ENCODE data around the gene CCBE1.

The CCBE1 gene

DNA sequence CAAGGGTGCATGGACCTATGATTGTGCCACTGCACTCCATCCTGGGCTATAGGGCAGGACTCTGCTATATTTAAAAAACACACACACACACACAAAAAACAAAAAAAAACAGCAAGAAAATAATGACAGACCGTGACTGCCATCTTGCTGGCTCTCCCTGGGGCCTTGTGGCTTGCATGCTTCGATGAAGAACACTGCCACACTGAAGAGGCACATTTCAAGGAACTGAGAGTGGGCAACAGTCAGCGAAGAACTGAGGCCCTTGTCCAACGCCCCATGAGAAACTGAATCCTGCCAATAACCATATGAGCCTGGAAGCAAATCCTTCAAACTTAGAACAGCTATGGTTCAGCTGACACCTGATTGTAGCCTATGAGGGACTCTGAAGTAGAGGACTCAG lies 158.1 kb downstream of the CCBE1 start:
- TF ChIP-seq, protein P1, sequence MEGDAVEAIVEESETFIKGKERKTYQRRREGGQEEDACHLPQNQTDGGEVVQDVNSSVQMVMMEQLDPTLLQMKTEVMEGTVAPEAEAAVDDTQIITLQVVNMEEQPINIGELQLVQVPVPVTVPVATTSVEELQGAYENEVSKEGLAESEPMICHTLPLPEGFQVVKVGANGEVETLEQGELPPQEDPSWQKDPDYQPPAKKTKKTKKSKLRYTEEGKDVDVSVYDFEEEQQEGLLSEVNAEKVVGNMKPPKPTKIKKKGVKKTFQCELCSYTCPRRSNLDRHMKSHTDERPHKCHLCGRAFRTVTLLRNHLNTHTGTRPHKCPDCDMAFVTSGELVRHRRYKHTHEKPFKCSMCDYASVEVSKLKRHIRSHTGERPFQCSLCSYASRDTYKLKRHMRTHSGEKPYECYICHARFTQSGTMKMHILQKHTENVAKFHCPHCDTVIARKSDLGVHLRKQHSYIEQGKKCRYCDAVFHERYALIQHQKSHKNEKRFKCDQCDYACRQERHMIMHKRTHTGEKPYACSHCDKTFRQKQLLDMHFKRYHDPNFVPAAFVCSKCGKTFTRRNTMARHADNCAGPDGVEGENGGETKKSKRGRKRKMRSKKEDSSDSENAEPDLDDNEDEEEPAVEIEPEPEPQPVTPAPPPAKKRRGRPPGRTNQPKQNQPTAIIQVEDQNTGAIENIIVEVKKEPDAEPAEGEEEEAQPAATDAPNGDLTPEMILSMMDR (IDR thresholded peaks at IDR 0.05; ENCODE audit: control extremely low read depth, extremely low read depth, low read depth, missing control alignments): no peak
- POLR2A ChIA-PET: no interaction called here
- DNase-seq (ENCODE audit: extremely low spot score): no peak
- CTCF ChIA-PET: no interaction called here

DNA sequence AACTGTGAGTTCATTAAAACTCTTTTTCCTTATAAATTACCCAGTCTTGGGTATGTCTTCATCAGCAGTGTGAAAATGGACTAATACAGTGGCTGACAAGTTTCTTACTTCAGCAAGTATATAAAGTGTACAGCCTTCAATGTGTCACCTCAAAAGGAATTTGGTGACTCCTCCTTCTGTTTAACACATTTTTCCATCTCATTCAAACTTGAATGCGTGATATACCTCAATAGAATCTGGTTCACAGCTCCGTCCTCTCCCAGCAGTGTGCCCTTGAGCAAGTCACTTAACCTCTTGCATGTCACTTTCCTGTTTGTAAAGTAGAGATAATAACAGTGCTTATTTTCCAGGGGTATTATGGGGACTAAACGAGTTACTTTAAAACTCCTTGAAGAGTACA lies 159.6 kb downstream of the CCBE1 start:
- no peak for DNase-seq (ENCODE audit: extremely low spot score)
- ChIA-PET CTCF (interaction anchor here (1.3 kb wide), 1 partner anchor 14 kb away, joined by 3 read pairs; no protein-coding TSS in a partner anchor), POLR2A (interaction anchor here (0.5 kb wide), 1 partner anchor 44 kb away, joined by 4 read pairs; no protein-coding TSS in a partner anchor)
- TF ChIP-seq, protein P1 (IDR thresholded peaks at IDR 0.05; ENCODE audit: control extremely low read depth, extremely low read depth, low read depth, missing control alignments): no peak

DNA sequence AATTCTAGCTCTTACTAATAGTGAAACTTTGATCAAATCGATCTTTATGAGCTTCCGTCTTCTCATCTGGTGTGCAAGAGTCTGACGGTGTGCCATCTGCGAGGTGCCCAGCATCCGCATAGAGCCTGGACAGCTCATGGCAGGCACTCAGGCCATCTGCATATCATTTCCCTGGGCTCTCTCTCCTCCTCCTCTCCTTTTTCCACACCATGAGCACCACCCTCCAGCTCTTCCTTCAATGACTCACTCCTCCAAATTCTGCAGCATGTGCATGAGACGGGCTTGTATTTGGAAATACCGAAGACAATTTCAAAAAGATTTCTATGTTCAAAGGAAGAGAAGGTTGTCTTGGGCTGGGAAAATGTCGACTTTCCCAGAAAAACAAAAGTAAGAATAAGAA lies 161.1 kb downstream of the CCBE1 start:
- POLR2A ChIA-PET: no interaction called here
- CTCF ChIA-PET: no interaction called here
- DNase-seq (ENCODE audit: extremely low spot score): no peak
- TF ChIP-seq, protein P1 (IDR thresholded peaks at IDR 0.05; ENCODE audit: control extremely low read depth, extremely low read depth, low read depth, missing control alignments): no peak

DNA sequence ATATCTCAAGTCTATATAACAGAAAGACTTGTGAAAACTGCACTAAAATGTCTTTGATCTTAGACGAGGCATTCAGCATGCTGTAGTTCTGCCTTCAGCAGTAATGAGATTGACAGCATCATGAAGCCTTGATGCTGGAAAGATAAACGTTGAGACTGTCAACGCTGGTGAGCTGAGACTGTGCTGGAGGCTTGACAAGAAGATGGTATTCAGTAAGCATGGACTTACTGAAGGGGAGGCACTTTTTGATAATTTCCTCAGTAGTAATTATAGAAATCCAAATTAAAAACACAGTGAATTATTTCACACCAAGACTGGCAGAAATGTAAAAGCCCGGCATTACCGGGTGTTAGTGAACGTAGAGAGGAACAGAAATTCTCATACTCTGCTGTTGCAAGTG lies 162.2 kb downstream of the CCBE1 start:
- TF ChIP-seq, protein P1 (IDR thresholded peaks at IDR 0.05; ENCODE audit: control extremely low read depth, extremely low read depth, low read depth, missing control alignments): no peak
- CTCF ChIA-PET: interaction anchor here (0.7 kb wide), 1 partner anchor 8 kb away, joined by 3 read pairs; no protein-coding TSS in a partner anchor
- DNase-seq (ENCODE audit: extremely low spot score): no peak
- POLR2A ChIA-PET: no interaction called here

DNA sequence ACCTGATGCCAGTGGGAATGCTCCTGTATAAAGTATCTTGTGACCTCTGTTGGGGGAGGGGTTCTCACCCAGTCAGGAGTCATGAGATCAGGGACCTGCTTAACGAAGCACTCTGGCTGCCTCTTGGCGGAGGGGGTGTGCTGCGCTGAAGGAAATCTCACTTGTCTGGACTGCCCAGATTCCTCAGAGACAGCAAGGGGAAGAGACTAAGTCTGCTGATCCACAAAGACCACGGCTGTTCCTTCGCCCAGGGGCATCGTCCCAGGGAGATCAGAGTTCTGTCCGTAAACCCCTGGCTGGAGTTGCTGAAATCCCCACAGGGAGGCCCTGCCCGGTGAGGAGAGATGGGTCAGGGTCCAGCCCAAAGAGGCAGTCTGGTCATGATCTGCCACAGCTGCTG lies 168.4 kb downstream of the CCBE1 start:
- ChIA-PET POLR2A (no interaction called here), CTCF (no interaction called here)
- DNase-seq (ENCODE audit: extremely low spot score): no peak
- TF ChIP-seq, protein P1 (IDR thresholded peaks at IDR 0.05; ENCODE audit: control extremely low read depth, extremely low read depth, low read depth, missing control alignments): no peak

DNA sequence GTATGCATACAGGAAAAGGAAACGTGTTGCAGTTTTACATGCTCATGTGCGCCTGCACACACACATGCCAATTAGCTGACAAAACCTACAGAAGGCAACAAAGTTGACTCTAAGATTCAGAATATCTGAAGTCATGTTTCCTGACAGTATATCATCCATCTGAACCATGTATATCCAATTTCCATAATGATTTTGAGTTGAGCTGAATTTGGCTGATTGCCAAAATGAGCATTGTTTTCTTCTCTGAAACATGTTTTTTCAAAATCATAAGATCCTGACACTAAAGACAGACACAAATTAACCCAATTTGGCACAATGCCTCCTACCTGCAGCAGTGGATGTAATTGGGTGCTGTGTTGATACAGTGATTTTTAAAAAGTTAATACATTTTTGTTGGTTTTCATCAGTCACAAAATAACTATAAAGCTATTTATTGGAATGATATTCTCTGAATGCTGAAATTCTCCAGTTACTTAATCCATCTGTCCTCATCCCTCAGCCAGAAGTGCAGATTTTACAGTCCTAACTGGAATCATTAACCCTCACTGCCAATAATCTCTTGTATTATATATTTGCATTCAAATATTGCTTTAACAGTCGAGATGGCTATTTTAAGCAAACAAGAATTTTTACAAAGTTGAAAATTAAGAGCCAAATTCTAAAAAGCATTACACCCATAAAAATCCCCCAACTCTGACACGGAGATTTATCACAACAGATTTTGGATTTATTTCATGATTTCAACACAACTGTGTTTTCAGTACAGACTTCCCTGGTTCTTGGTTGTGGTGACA lies 176.5 kb downstream of the CCBE1 start:
- TF ChIP-seq, protein P1 (IDR thresholded peaks at IDR 0.05; ENCODE audit: control extremely low read depth, extremely low read depth, low read depth, missing control alignments): no peak

More for the DNA sequence above, 176.5 kb downstream of the CCBE1 start:
- ChIA-PET POLR2A (no interaction called here), CTCF (no interaction called here)
- no peak for DNase-seq (ENCODE audit: extremely low spot score)

Measured in GM10248 (cell line).